EH (cell line): ENCODE data around the gene CCNO.

ENCODE experiments used
- DNase-seq: peaks from one replicate; pipeline ENCODE4 v3.0.0-alpha.2; 2015; ENCODE audit warnings: low read depth

Gene CCNO, protein sequence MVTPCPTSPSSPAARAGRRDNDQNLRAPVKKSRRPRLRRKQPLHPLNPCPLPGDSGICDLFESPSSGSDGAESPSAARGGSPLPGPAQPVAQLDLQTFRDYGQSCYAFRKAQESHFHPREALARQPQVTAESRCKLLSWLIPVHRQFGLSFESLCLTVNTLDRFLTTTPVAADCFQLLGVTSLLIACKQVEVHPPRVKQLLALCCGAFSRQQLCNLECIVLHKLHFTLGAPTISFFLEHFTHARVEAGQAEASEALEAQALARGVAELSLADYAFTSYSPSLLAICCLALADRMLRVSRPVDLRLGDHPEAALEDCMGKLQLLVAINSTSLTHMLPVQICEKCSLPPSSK

DNA sequence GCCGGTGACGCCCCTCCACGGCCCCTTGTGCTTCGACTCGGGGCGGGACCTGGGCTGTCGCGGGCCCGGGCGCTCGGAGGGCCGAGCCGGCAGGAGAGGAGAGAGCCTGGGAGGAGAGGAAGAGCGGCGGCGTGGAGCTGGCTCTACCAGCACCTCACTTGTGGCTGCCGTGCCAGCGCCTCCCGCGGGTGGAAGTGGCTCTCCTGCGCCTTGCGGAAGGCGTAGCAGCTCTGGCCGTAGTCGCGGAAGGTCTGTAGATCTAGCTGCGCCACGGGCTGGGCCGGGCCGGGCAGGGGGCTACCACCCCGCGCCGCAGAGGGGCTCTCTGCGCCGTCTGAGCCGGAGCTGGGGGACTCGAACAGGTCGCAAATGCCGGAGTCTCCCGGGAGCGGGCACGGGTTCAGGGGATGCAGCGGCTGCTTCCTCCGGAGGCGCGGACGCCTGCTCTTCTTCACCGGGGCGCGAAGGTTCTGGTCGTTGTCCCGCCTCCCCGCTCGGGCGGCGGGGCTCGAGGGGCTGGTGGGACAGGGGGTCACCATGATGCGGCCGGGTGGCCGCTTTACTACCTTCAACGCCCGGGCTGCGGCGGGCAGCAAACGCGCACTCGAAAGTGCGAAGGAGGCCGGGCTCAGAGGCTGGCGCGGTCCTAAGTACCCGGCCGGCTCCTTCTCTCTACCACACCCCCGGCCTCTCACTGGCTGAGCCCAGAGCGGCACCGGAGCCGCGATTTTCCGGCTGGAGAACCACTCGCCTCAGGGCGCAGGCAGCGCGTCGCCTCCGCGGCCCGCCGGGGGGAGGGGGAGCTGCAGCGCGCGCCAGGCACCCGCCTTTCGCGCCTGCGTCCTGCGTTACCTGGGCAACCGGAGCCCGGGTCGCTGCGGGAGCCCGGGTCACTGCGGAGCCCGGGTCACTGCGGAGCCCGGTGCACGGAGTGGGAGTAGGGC, at the start of gene CCNO:
CCNO (minus strand) TSS at position 624 of the 944 bp plus-strand sequence; CDS start at position 539, 85 bp downstream.
- DNase-seq = peak; percentile 80

DNA sequence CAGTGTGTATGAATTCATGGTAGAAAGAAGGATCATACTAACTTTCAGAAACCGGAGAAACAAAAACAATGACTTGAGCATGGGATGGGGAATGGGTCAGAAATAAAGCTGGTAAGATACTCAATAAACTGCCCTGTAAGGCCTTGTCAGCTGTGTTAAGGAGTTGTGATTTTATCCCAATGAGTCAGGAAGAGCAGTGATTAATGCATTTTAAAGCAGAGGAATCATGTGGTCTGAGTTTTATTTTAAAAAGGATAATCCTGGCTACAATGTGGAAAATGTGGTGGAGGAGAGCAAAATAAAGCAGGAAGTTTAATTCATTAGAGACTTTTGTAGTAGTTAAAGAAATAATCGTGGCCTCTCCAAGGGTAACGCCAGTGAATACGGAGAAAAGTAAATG, 45.4 kb upstream of the CCNO start:
- peak; percentile 81 for DNase-seq

DNA sequence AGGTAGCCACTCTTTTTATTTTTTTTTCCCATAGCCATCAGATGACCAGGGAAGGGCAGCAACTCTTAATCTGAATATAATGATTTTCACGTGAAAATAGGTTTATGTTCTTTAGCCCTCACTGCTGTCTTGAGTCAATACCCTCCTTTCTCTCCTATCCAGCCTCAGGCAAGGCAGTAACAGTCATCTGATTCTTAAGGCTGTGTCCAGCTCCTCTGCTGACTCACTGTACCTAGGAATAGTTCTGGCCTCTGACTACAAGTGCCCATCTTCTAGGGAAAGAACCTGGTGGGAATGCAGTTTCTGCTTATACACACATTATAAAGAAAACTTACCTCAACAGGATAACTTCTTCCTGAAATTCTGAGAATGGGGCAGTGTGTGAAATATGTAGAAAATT, 43.4 kb upstream of the CCNO start:
- DNase-seq = peak; percentile 70

DNA sequence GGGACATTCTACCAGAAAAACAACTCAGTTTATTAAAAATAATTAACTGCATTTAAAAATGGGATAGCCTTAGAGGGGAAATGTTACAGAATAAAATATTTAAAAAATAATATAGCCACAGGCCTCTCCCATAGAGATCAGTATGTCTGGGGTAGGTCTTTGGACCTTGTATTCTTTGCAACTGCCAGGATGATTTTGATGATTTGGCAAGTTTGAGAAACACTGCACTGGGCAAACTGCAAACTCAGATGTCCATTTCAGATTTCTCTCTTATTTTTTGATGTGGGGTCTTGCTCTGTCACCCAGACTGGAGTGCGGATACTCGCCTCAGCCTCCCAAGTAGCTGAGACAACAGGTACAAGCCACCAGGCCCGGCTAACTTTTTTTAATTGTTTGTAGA, 24.9 kb upstream of the CCNO start:
- no peak for DNase-seq

DNA sequence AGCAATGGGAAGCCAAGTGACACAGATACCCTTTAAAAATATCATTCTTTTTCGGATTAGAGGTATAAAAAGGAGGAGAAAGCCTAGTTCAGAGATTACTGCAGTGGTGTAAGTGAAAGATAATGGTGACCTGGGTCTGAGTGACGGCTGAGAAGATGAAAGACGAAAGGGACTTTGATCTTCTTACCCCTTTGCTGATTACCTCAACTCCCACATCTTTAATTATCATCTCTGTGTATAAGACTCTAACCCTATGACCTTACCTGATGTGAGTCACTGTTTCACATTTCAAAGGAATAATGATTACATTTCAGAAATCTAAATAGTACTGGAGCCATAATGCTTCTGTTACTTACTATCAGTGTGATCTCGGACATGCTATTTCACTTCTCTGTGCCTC, 21.4 kb upstream of the CCNO start:
- DNase-seq = no peak

DNA sequence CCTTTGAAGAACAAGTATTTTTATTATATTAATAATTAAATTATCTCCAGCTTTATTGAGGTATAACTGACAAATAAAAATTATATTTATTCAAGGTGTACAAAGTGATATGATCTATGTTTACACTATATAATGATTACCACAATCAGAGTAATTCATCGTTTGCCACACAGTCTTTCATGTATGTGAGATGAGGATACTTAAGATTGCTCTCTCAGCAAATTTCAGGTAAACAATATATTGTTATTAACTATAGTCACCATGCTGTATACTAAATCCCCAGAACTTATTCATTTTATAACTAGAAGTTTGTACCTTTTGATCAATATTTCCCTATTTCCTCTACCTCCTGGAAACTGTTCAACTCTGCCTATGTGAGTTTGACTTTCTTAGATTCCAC, 16.7 kb upstream of the CCNO start:
- no peak for DNase-seq

DNA sequence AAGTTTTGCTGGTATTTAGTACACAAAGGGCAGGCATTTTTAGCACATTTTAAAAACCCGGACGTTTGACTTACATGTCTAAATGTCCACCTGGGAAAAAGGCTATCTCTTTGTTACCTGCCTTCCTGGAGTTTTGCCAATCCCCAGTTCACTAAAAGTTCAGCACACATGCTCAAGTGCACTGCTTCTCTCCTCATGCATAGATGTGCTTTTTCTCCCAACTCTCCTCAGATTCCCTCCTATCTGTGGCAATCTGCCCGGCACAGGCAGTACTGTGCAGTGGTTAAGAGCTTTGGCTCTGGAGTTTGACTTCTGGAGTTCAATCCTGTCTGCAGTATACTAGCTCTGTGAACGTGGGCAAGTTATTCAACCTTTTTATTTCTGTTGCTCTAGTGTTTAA, 8.3 kb upstream of the CCNO start:
- DNase-seq = no peak

DNA sequence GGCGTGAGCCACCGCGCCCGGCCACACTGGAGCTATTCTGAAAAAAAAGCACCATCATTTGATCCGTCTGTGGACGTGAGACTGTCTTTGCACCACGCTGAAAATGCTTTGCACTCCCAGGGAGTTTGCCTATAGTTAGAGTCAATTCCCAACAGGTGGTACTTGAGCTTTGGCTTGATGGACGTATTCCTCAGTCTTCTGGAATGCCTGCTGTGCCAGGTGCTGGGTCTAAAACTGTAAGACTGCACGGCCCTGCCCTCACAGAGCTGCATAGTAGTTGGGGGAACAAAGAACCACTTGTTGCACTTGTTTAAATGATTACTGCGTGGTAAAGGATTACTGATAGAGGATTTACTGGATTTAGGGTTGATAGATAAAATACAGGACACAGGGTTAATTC, 3.4 kb upstream of the CCNO start:
- no peak for DNase-seq

DNA sequence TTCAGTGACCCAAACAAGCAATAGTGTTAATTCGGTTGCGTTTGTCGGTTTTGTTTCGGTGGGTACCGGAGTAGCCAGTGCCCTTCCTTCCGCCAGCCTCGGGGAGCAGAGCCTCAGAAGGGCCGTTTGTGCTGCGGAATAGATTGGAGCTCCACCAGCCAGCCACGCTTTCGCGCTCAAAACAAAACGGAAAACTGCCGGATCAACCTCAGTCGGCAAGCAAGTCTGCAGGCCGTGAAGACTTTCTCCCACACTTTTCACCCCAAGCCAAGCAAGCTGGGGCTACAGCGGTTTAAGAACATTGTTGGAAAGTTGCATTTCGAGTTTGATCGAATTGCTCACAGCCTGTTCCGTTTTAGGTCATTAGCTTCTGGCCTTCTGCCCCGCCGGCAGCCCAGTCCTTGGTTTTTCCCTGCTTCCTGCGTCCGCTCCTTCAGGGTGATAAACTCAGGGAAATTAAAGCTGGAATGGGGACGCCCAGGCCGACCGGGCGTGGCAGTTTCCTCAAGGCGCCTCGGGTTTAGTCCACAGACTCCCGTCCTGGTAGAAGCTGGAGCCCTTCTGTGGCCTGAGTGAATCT, 803 bp upstream of the CCNO start:
- peak; percentile 36 for DNase-seq

DNA sequence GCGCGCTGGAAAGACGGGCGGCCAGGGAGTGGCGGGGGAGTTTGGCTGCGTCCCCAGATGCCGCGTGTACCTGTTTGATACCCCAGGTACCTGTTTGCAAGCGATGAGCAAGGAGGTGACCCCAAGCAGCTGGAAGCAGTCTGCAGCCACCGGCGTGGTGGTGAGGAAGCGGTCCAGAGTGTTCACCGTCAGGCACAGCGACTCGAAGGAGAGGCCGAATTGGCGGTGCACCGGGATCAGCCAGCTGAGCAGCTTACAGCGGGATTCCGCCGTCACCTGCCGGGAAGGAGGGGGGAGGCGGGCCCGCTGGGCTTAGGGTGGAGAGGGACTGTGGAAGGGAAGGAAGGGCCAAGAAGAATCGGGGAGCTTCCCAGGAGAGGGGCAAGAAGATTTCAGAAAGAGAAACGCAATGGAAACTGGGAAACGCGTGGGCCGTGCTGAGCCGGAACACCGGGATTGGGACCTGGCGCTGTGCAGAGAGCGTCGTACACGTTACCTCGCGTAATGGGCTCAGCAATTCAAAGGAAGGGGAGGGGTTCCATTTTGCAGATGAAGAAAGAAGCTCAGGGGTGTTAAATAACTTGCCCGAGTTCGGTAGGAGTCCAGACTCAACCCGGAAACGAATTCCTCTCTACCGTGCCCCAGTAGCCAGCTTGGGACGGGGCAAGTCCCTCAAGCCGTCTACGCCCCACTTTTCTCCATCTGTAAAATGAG, 980 bp downstream of the CCNO start:
- DNase-seq = peak; percentile 20

DNA sequence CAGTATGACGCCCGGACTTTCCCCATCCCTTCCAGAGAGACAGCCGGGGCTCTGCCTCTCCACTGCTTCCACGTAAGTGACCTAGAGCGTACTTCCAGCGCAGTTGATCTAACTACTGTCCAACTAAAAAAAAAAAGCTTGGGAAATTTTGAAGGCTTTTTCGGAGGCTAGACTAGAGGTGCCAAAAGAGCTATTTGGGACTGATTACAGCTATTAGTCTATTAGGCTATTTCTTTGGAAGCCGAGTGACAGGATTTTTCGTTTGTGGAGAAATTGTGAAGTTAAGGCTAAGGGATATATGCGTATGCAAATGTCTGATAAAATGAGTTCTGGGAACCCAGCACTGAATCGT, 1.5 kb downstream of the CCNO start:
- DNase-seq = peak; percentile 30

DNA sequence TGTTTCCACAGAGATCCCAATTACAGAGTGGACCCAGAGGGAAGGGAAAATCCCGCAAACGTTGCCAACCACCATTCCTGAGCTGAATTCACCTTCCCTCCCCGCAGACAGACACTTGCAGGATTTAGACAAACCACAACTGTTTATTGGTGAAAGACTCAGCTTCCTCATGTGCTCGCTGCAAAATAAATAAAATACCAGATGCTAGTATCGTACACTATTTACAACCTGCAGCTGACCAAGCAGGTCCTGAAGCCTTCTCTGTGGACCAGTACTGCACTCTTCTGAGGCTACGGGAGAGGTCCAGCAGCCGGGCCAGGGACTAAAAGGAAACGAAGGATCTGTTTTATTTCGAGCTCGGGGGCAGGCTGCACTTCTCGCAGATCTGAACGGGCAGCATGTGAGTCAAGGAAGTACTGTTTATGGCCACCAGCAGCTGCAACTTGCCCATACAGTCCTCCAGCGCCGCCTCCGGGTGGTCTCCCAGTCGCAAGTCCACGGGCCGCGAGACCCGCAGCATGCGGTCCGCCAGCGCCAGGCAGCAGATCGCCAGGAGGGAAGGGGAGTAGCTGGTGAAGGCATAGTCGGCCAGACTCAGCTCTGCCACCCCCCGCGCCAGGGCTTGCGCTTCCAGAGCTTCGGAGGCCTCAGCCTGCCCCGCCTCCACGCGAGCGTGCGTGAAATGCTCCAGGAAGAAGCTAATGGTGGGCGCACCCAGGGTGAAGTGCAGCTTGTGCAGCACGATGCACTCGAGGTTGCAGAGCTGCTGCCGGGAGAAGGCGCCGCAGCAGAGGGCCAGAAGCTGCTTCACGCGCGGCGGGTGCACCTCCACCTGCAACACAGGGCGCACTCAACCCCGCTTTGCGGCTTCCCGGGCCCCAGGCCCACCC, 2.1 kb downstream of the CCNO start:
- peak; percentile 31 for DNase-seq

DNA sequence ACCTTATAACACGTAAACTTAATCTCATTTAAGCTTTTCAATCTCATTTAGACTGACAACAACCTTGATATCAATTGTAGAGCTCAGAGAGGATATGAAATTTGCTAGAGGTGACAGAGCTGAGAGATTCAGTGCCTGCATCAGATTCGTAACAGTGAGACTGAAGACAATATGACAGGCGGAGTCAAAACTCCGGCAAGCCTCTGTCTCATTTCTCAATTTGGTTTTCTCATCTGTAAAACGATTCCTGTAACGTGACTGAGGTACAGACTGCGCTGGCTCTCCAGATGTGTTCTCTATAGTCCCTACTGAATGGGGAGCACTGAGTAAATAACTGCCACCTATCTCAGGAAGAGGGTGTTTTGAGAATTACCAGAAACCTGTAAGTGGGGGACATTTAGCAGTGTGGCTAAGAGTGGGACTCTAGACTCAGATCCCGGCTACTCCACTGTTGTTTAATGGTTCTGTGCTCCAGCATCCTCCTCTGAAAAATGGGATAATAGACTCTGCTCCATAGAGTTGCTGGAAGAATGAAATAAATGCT, 3.2 kb downstream of the CCNO start:
- DNase-seq = no peak

DNA sequence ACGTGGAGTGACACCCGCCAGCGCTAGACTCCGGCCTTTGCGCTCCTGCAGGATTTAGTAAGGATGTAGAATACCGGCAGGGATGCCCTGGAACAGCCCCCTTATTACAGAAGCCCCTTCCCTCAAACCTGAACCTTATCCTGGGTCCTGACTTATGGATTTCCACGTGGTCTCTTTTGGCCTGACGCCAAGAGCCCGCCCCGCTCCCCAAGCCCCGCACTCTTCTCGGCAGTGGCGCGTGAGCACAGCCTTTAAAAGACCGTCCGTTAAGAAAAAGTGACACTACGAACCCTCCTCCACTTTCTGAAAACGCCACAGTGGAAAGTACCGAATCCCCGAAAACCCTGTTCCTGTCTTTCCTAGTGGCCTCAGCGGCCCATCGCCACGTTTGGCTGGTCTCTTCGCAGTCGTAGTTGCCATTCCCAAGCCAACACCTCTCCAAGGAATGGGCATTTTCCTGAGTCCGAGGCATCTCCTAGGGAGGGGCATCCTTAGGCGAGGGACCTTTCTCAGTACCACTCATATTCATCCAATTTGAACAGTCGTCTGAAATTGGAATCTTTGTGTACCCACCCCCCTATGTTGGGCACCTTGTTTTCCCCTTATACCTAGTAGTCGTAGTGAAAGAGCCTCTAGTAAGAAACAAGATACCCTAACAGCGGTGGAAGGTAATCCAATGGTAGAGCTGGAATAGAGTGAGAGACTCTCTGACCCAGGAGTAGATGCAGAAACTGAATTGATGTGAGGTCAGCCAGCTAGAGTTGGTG, 5.6 kb downstream of the CCNO start:
- no peak for DNase-seq

DNA sequence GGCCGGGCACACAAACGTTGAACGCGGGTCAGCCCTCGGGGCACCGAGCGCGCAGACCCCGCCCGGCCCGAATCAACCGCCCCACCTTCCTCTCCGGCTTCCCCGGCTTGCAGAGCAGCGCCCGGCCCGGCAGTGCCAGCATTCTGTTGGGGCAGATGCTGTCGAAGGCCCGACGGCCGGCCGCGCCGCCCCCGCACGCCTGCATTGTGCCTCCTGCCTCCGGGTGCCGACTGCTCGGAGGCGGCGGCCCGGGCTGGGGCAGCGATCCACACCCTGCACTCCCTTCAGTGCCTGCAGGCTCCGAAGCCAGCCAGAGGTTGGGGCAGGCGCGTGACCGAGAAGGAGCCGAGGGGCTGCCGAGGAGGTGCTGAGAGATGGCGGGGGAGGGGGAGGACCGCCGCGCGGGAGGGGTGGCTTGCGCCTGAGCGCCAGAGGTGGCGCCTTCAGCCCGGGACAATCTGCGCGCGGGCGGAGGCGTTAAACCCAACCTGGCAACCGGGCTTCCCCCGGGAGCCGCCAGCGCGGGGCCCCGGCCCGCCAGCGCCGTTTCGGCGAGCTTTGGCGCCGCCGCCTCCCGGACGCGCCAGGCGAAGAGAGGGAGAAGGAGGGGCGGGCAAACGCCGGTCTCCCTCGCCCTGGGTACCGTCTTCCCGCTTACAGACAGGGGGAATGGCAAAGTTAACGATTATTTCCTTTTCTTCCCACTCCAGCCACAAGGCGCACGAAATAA, 6.3 kb downstream of the CCNO start, which contains the start of gene MCIDAS:
MCIDAS (minus strand) TSS at position 382 of the 730 bp plus-strand sequence; CDS start at position 205, 177 bp downstream.
- peak; percentile 23 for DNase-seq

DNA sequence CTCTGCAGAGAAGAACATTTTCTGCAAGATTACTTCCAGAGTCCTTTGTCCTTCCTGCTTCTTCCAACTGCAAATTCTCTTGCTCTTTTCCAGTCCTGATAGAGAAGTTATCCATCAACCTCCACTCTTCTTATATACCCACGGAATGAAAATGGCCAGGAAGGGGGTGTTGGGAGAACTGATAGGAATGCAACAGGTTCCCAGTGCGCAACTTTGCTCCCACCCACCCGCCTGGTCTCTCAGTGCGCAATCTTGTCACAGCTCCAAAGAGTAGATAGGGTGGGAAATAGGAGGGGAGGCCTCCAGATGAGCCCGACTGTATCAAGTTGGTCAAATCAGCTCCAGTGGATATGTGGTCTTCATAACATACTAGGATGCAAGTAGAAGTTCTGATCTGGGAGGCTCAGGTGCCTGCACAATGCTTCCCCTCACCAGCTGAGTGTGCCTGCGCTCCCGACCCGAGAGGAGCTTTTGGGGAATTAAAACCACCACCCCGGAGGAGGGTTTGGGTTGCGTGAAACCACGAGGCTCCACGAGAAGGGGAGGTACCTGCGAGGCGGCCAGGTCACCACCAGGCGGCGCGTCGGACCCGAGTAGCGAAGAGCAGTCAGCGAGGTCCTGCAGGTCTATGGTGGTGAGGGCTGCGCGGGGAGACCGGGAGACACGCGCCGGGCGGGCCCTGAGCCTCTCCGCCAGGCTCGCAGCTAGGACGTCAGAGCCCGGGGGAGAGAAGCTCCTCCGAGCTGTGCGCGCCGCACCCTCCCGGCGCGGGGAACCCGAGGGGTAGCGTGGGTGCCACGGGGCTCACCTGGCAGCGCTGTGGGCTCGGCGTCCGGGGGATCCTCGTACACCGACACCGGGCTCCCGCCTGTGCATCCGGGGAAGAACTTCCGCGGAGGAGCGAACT, 7.1 kb downstream of the CCNO start:
- peak; percentile 43 for DNase-seq

DNA sequence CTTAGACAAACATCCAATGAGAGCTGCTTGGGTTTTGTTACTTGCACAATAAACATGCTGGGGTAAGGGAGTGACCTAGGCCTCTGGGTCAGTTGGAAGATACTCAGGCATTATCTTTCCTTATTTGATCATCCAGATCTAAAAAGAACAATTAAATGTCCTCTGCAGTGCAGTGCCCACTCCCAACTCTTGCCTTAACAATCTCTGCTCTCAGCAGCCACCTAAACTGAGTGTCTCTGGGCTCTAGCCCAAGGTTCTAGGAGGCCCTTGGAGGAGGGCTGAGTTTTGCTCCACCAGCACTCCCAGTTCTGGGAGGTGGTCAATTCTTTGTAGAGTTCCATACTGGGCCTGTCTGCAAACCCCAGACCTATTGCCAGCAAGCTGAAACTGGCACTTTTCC, 8.1 kb downstream of the CCNO start:
- DNase-seq = no peak

DNA sequence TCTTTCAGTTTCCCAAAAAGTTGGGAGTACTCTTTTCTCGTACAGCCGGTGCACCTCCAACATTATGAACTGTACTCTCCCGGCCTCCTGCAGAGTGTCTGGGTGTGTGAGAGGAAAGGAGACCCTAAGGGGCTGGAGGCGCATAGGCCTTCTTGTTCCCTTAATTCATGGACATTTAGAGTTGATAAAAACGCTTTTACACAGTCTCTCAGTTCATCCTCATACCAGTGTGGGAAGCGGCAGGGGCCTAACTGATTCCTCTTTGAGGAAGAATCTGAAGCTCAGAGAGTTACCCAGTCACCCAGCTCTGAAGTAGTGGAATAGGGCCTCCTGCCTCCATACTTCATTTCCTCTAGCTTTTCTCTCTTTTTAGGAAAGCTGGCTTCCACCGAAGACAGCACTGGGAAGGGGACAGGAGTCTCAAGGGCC, 9.6 kb downstream of the CCNO start:
- no peak for DNase-seq
